RWPE1 (cell line): ENCODE measurements around the gene NR6A1.

Experiments
- CTCF ChIA-PET: fragments of 350-600 bp; sonication (Branson Sonifier 250); formaldehyde crosslinking; extraction: SDS; loops from one replicate; lab custom pipeline; 2021; lab: Yijun Ruan, JAX
- POLR2A ChIA-PET: fragments of 400-600 bp; formaldehyde crosslinking; extraction: SDS; loops from one replicate; lab custom pipeline; 2020; ENCODE audit warnings: antibody characterized with exemption; ENCODE audit not compliant: low non-redundant PET; lab: Yijun Ruan, JAX
- DNase-seq: peaks from one replicate; pipeline ENCODE4 v3.0.0; 2012; ENCODE audit warnings: low spot score
- H3K27ac ChIP-seq: fragments of 450-650 bp; 2 replicates; pipeline ENCODE4 v1.5.1; 2017
- TF ChIP-seq, protein P1 (sequence below): fragments of 450-650 bp; conservative IDR thresholded peaks from 2 replicates; pipeline ENCODE4 v1.5.1; 2017; ENCODE audit warnings: low read depth, mild to moderate bottlenecking

NR6A1 gene

GRCh38 chr9:124506931-124507879 is 263.9 kb downstream of the NR6A1 start, which contains the start of gene NR5A1:
Gene NR5A1 (minus strand): TSS chr9:124507399. CDS start chr9:124503395, 4,004 bp downstream.
- TF ChIP-seq, protein P1, sequence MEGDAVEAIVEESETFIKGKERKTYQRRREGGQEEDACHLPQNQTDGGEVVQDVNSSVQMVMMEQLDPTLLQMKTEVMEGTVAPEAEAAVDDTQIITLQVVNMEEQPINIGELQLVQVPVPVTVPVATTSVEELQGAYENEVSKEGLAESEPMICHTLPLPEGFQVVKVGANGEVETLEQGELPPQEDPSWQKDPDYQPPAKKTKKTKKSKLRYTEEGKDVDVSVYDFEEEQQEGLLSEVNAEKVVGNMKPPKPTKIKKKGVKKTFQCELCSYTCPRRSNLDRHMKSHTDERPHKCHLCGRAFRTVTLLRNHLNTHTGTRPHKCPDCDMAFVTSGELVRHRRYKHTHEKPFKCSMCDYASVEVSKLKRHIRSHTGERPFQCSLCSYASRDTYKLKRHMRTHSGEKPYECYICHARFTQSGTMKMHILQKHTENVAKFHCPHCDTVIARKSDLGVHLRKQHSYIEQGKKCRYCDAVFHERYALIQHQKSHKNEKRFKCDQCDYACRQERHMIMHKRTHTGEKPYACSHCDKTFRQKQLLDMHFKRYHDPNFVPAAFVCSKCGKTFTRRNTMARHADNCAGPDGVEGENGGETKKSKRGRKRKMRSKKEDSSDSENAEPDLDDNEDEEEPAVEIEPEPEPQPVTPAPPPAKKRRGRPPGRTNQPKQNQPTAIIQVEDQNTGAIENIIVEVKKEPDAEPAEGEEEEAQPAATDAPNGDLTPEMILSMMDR, result no peak
- CTCF ChIA-PET, result interaction anchor here (0.6 to 1.0 kb wide), 2 partner anchors 17 to 60 kb away, joined by 3 read pairs; no protein-coding TSS in a partner anchor
- DNase-seq, result no peak
- POLR2A ChIA-PET, result no interaction called here
- H3K27ac ChIP-seq, result no peak within 1 kb of the TSS

DNA sequence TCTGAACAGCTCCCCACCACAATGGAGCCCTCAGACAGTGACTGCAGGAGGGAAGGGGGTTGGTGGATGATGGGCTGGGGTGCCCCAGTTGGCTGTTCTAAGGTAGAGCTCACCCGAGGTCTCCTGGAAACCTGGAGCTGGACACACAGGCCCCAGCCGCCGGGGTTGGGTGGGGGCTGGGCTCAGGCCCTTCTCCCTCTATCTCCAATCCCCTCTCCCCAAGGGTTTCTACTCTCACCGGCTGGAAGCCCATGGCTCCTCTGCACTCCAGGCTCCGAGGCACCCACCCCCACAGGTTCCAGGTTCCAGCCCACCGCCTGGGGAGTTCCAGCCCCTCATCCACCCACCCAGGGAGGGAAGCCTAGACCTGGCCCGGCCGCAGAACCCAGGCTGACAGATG is 264.7 kb downstream of the NR6A1 start:
- DNase-seq, result no peak
- CTCF ChIA-PET, result interaction anchor here (1.0 to 1.5 kb wide), 3 partner anchors 9 to 30 kb away, joined by 3 to 5 read pairs (median 3); no protein-coding TSS in a partner anchor
- TF ChIP-seq, protein P1, result no peak
- POLR2A ChIA-PET, result no interaction called here
- no peak overlapping the region for H3K27ac ChIP-seq

- no peak for DNase-seq
- POLR2A ChIA-PET, result no interaction called here
- H3K27ac ChIP-seq, result no peak overlapping the region
- CTCF ChIA-PET, result interaction anchor here (1.0 to 1.5 kb wide), 3 partner anchors 9 to 31 kb away, joined by 3 to 5 read pairs (median 3); no protein-coding TSS in a partner anchor
- TF ChIP-seq, protein P1, result no peak
These were observed 265.2 kb downstream of the NR6A1 start for GRCh38 chr9:124505901-124506346.

DNA sequence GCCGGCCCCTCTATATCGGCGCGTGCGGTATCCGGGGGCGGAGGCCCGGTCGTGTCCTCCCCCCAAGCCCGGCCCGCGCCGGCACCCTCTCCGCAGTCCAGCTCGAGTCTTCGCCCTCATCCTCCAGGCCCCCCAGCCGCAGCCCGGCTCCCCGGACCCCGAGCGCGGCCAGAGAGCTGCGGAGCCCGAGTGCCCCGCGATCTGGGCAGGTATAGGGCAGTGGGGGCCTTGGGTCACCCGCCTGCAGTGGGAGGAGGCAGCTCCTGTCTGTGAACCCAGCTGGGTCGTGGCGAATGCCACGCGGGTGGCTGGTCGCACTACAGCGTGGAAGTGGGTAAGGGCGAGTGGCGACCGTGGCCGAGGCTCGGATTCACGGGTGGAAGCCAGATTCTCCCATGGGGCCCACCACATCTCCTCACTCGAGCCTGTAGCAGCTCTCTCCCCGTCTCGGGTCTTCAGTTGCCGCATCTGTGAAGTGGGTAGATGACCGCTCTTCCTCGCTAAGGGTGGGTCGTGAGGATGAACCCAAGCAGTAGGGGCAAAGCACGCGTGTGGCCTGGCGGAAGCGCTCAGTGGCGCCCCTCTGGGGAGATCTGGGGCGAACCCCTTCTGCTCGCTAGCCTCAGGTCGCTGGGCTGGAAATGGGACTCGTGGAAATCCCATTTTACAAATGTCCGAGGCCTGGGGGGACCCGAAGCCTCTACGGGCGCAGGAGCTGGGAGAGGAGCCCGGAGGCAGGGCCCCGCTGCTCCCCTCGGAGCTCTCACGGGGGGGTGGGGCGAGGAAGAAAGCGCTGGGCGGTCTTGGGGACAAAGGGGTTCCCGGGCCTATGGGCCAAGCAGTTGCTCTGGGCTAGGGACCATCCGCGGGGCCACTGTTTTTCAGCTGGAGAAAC is 265.9 kb downstream of the NR6A1 start:
- POLR2A ChIA-PET, result no interaction called here
- TF ChIP-seq, protein P1, result no peak

GRCh38 chr9:124504530-124505005 is 266.5 kb downstream of the NR6A1 start:
- ChIA-PET CTCF (interaction anchor here (0.7 to 1.0 kb wide), 2 partner anchors 85 to 207 kb away, joined by 4 read pairs; no protein-coding TSS in a partner anchor), POLR2A (no interaction called here)
- no peak for DNase-seq
- TF ChIP-seq, protein P1, result no peak
- H3K27ac ChIP-seq, result no peak overlapping the region

More for the DNA sequence above, 265.9 kb downstream of the NR6A1 start:
- no peak overlapping the region for H3K27ac ChIP-seq
- DNase-seq, result no peak
- CTCF ChIA-PET, result interaction anchor here (1.0 to 1.5 kb wide), 3 partner anchors 10 to 86 kb away, joined by 3 to 5 read pairs (median 4); no protein-coding TSS in a partner anchor
